Neural cell (in vitro differentiated cells): ENCODE results near the gene LMCD1.

Source experiments
- CTCF ChIP-seq: fragments of 450-650 bp; IDR thresholded peaks from 2 replicates; pipeline ENCODE4 v1.5.1; 2014; ENCODE audit warnings: antibody characterized with exemption, mild to moderate bottlenecking, moderate library complexity; ENCODE audit not compliant: poor library complexity, severe bottlenecking
- EP300 ChIP-seq: fragments of 450-650 bp; conservative IDR thresholded peaks from 2 replicates; pipeline ENCODE4 v1.6.1; 2014; ENCODE audit warnings: antibody characterized with exemption, mild to moderate bottlenecking, moderate library complexity; ENCODE audit not compliant: poor library complexity, severe bottlenecking
- EZH2 ChIP-seq: fragments of 200-600, 300-800 bp; shearing (Covaris generic), sonication (generic); IDR thresholded peaks from 2 replicates; pipeline ENCODE4 v1.6.1; 2014; ENCODE audit warnings: antibody characterized with exemption, low read length, borderline replicate concordance, mild to moderate bottlenecking; ENCODE audit not compliant: insufficient read depth, poor library complexity, severe bottlenecking
- MXI1 ChIP-seq: fragments of 450-650 bp; conservative IDR thresholded peaks from 2 replicates; pipeline ENCODE4 v1.6.1; 2014; ENCODE audit warnings: antibody characterized with exemption, mild to moderate bottlenecking; ENCODE audit not compliant: poor library complexity, severe bottlenecking
- POLR2AphosphoS5 ChIP-seq: IDR thresholded peaks from 2 replicates; pipeline ENCODE4 v1.6.1; 2012
- RAD21 ChIP-seq: fragments of 450-650 bp; conservative IDR thresholded peaks from 2 replicates; pipeline ENCODE4 v1.6.1; 2014; ENCODE audit warnings: antibody characterized with exemption, mild to moderate bottlenecking, moderate library complexity
- REST ChIP-seq: IDR thresholded peaks from 2 replicates; pipeline ENCODE4 v1.6.1; 2012; ENCODE audit warnings: borderline replicate concordance

- TF ChIP-seq CTCF (no peak), MXI1 (no peak), REST (no peak), RAD21 (no peak), EP300 (no peak), EZH2 (no peak), POLR2AphosphoS5 (no peak)
Measured at GRCh38 chr3:8538913-8539312, 37.3 kb downstream of the LMCD1 start.
